PC-3 (cell line): Measurements from ENCODE around the gene HOXC11.

Experiments
- EZH2 ChIP-seq: fragments of 300-600 bp; sonication (generic); IDR thresholded peaks from one replicate; pipeline ENCODE4 v1.6.1; 2017; ENCODE audit warnings: antibody characterized with exemption, mild to moderate bottlenecking, low read length; ENCODE audit not compliant: unreplicated experiment
- EZH2phosphoT487 ChIP-seq: fragments of 300-600 bp; sonication (generic); IDR thresholded peaks from 2 replicates; pipeline ENCODE4 v1.6.1; 2018; ENCODE audit warnings: mild to moderate bottlenecking, antibody characterized with exemption, low read length, borderline replicate concordance
- TF ChIP-seq, protein P1 (sequence below): fragments of 300-600 bp; sonication (generic); conservative IDR thresholded peaks from 2 replicates; pipeline ENCODE4 v1.5.1; 2017; ENCODE audit warnings: antibody characterized with exemption, low read depth, mild to moderate bottlenecking, low read length

DNA sequence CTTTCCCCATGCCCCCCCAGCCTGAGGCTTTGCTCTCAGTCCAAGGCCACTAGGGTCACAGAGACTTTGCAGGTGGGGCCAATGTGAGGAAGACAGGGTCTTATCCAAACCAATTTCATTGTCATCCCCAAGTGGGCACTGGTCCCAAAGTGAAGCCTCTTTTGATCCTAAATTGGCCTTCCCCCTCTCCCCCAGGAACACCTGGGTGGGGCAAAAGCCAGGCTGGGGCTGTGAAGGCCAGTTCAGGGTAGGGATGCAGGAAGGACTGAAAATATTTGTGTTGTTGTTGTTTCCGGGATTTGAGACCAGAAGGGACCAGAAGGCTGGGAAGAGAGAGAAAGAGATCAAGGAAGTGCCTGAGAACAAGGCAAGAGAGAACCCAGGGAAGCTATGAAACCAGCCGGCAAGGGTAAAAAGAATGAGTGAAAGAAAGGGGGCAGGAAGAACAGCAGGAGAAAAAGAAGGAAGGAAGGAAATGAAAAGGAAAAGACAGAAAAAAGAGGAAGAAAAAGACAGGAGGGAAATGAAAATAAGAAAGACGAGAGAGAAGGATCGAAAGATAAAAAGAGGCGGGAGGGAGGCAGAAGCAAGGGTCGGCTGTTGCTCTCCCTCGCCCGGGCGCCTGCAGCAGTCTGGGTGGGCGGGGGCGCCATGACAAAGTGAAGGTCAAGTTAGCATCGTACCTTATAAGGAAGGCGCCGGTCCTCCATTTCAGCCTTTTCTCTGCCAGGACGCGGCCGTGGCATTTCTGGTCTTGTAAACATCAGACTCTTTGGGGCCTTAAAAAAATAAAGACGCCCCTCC, 7.4 kb upstream of the HOXC11 start:
- TF ChIP-seq, protein P1, sequence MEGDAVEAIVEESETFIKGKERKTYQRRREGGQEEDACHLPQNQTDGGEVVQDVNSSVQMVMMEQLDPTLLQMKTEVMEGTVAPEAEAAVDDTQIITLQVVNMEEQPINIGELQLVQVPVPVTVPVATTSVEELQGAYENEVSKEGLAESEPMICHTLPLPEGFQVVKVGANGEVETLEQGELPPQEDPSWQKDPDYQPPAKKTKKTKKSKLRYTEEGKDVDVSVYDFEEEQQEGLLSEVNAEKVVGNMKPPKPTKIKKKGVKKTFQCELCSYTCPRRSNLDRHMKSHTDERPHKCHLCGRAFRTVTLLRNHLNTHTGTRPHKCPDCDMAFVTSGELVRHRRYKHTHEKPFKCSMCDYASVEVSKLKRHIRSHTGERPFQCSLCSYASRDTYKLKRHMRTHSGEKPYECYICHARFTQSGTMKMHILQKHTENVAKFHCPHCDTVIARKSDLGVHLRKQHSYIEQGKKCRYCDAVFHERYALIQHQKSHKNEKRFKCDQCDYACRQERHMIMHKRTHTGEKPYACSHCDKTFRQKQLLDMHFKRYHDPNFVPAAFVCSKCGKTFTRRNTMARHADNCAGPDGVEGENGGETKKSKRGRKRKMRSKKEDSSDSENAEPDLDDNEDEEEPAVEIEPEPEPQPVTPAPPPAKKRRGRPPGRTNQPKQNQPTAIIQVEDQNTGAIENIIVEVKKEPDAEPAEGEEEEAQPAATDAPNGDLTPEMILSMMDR: no peak
- TF ChIP-seq EZH2 (no peak), EZH2phosphoT487 (no peak)
